Activated CD4-positive, CD25-positive, alpha-beta regulatory T cell treated with anti-CD3 and anti-CD28 coated beads, Interleukin-2, amount 50 U/mL, for 24 hours (primary cell): ENCODE data around the gene GLIPR2.
"Not testable (repeated sequence)": the region's sequence is repeated elsewhere in the genome, so short reads cannot be mapped to it uniquely, and the experiment has no call there.

ENCODE experiments used
- ATAC-seq, 2 donors: fragments of 150-1000 bp; cut with Tn5 transposase; one replicate each; pipeline ENCODE4 v1.10.0; 2021; ENCODE audit warnings: mild to moderate bottlenecking in 1 of 2, moderate library complexity in 1 of 2

GLIPR2 gene

GRCh38 chr9:36125062-36125855 is 11.3 kb upstream of the GLIPR2 start:
- ATAC-seq: no peak

- no peak for ATAC-seq
Measured at GRCh38 chr9:36126016-36126730, 10.4 kb upstream of the GLIPR2 start.

GRCh38 chr9:36127652-36128244 is 8.8 kb upstream of the GLIPR2 start:
- no peak for ATAC-seq

- no peak for ATAC-seq
Measured at GRCh38 chr9:36128349-36128748, 8.2 kb upstream of the GLIPR2 start.

GRCh38 chr9:36129139-36129538 is 7.4 kb upstream of the GLIPR2 start:
- ATAC-seq: no peak

- ATAC-seq: not testable (repeated sequence)
Measured at GRCh38 chr9:36131666-36132065, 4.9 kb upstream of the GLIPR2 start.

GRCh38 chr9:36132086-36132485 is 4.4 kb upstream of the GLIPR2 start:
- no peak for ATAC-seq

GRCh38 chr9:36134761-36135505 is 1.6 kb upstream of the GLIPR2 start:
- no peak for ATAC-seq

- no peak for ATAC-seq
Measured at GRCh38 chr9:36135741-36136271, 727 bp upstream of the GLIPR2 start.

- peak; percentile 36 for ATAC-seq
Measured at GRCh38 chr9:36136894-36137391, 410 bp downstream of the GLIPR2 start.

- no peak for ATAC-seq
Measured at GRCh38 chr9:36137392-36138004, 965 bp downstream of the GLIPR2 start.

GRCh38 chr9:36138496-36138895 is 2.0 kb downstream of the GLIPR2 start:
- no peak for ATAC-seq

GRCh38 chr9:36138901-36139300 is 2.4 kb downstream of the GLIPR2 start:
- no peak for ATAC-seq

GRCh38 chr9:36140086-36141084 is 3.9 kb downstream of the GLIPR2 start:
- ATAC-seq: no peak

GRCh38 chr9:36141288-36141687 is 4.8 kb downstream of the GLIPR2 start:
- ATAC-seq: no peak

- no peak for ATAC-seq
Measured at GRCh38 chr9:36141761-36142160, 5.2 kb downstream of the GLIPR2 start.

- peak; percentile 9 to 30 for ATAC-seq
Measured at GRCh38 chr9:36142510-36143244, 6.1 kb downstream of the GLIPR2 start.

- ATAC-seq: no peak
Measured at GRCh38 chr9:36143245-36143641, 6.7 kb downstream of the GLIPR2 start.

GRCh38 chr9:36144309-36145232 is 8.0 kb downstream of the GLIPR2 start:
- peak; percentile 39 to 46 for ATAC-seq
